GM12865 (cell line): ENCODE measurements around the gene MAPK4.
"Not testable (repeated sequence)": the region's sequence is repeated elsewhere in the genome, so short reads cannot be mapped to it uniquely, and the experiment has no call there.

Source experiments
- DNase-seq: peaks from one replicate; pipeline ENCODE4 v3.0.0; 2010; ENCODE audit warnings: low read depth
- H3K4me3 ChIP-seq: 2 replicates; pipeline ENCODE4 v1.5.1; 2011; ENCODE audit warnings: mild to moderate bottlenecking, low read depth, low read length, control low read depth
- TF ChIP-seq, protein P1 (sequence below): IDR thresholded peaks from 2 replicates; pipeline ENCODE4 v1.5.1; 2011; ENCODE audit warnings: low read length, control low read depth, low read depth, inconsistent platforms; ENCODE audit not compliant: insufficient read depth; ENCODE audit errors: missing control alignments

Gene MAPK4

GRCh38 chr18:50562686-50563085 is 2.8 kb downstream of the MAPK4 start:
- DNase-seq: no peak
- TF ChIP-seq, protein P1, sequence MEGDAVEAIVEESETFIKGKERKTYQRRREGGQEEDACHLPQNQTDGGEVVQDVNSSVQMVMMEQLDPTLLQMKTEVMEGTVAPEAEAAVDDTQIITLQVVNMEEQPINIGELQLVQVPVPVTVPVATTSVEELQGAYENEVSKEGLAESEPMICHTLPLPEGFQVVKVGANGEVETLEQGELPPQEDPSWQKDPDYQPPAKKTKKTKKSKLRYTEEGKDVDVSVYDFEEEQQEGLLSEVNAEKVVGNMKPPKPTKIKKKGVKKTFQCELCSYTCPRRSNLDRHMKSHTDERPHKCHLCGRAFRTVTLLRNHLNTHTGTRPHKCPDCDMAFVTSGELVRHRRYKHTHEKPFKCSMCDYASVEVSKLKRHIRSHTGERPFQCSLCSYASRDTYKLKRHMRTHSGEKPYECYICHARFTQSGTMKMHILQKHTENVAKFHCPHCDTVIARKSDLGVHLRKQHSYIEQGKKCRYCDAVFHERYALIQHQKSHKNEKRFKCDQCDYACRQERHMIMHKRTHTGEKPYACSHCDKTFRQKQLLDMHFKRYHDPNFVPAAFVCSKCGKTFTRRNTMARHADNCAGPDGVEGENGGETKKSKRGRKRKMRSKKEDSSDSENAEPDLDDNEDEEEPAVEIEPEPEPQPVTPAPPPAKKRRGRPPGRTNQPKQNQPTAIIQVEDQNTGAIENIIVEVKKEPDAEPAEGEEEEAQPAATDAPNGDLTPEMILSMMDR: no peak
- H3K4me3 ChIP-seq: no peak overlapping the region

- TF ChIP-seq, protein P1: no peak
- no peak for DNase-seq
- no peak overlapping the region for H3K4me3 ChIP-seq
These were observed 3.5 kb downstream of the MAPK4 start for GRCh38 chr18:50563376-50563775.

- TF ChIP-seq, protein P1: no peak
- H3K4me3 ChIP-seq: no peak overlapping the region
- DNase-seq: no peak
These were observed 10.0 kb downstream of the MAPK4 start for GRCh38 chr18:50569930-50570329.

GRCh38 chr18:50571606-50572005 is 11.7 kb downstream of the MAPK4 start:
- H3K4me3 ChIP-seq: no peak overlapping the region
- no peak for DNase-seq
- TF ChIP-seq, protein P1: no peak

DNA sequence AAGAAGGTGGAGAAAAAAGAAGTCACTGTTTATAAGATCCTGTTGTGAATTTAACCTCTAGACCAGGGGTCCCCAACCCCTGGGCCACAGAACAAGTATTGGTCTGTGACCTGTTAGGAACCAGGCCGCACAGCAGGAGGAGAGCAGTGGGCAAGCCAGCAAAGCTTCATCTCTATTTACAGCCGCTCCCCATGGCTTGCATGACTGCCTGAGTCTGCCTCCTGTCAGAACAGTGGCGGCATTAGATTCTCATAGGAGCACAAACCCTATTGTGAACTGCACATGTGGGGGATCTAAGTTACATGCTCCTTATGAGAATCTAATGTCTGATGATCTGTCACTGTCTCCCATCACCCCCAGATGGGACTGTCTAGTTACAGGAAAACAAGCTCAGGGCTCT is 13.3 kb downstream of the MAPK4 start:
- H3K4me3 ChIP-seq, DNase-seq: not testable (repeated sequence)

DNA sequence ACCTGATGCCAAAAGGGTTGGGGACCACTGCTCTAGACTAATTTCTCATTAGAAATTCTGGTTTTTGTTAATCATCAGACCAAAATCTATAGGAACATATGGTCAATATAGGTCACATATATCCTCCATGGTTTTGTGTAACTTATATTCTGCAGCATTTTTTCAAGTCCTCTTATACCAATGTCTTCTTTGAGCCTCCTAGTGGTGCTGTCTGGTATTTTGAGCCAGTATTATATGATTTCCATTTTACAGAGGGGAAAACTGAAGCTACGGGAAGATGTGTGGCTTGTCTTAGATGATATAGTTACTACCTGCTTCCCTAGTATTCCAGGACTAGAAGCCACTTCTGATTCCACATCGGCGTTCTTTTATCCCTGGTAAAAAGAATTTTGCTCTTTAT is 13.8 kb downstream of the MAPK4 start:
- DNase-seq: no peak
- TF ChIP-seq, protein P1: peak; percentile 18

GRCh38 chr18:50578030-50578429 is 18.1 kb downstream of the MAPK4 start:
- no peak overlapping the region for H3K4me3 ChIP-seq
- TF ChIP-seq, protein P1: no peak
- DNase-seq: no peak

More for the DNA sequence above, 13.8 kb downstream of the MAPK4 start:
- H3K4me3 ChIP-seq: no peak overlapping the region

- TF ChIP-seq, protein P1: no peak
- no peak for DNase-seq
- no peak overlapping the region for H3K4me3 ChIP-seq
These were observed 18.8 kb downstream of the MAPK4 start for GRCh38 chr18:50578651-50579050.
